HG03469 (cell line): ENCODE measurements around the gene SLC48A1.

Experiments
- ATAC-seq: cut with Tn5 transposase; IDR thresholded peaks from one replicate; pipeline ENCODE4 v1.9.1; 2021; ENCODE audit warnings: mild to moderate bottlenecking, moderate library complexity, moderate number of reproducible peaks; ENCODE audit not compliant: unreplicated experiment

Gene SLC48A1

GRCh38 chr12:47776471-47777143 lies 3.6 kb downstream of the SLC48A1 start:
- no peak for ATAC-seq

DNA sequence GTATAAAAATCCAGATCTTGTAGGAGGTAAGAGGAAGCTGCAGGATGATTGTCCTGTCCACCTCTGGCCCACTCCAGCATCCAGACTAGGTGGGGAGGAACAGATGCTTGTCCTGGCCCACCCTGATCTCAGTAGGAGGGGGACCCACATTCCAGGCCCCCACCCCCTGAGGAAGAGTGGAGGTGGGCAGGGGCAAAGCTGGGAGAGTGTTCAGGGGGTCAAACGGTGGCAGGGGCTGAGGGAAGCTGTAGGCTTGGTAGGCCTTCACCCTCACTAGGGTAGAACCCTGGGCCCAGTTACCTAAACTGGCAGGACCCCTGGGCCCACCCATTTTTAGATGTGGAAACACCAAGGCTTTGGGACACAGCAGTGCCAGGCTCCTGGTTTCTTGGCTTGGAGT lies 4.1 kb downstream of the SLC48A1 start:
- ATAC-seq, result no peak

GRCh38 chr12:47777741-47778558 lies 4.9 kb downstream of the SLC48A1 start:
- ATAC-seq, result no peak

DNA sequence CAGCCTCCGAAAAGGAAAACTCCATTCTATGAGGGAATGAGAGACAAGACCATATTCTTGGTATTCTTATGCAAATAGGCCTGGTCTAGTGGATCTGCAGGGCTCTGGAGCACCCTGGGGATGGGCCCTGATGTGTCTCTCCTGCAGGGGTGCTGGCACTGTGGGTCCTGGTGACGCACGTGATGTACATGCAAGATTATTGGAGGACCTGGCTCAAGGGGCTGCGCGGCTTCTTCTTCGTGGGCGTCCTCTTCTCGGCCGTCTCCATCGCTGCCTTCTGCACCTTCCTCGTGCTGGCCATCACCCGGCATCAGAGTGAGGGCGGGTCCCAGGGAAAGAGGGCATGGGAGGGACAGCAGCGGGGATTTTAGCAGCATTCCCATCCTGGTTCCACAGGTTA lies 5.8 kb downstream of the SLC48A1 start:
- ATAC-seq, result no peak

DNA sequence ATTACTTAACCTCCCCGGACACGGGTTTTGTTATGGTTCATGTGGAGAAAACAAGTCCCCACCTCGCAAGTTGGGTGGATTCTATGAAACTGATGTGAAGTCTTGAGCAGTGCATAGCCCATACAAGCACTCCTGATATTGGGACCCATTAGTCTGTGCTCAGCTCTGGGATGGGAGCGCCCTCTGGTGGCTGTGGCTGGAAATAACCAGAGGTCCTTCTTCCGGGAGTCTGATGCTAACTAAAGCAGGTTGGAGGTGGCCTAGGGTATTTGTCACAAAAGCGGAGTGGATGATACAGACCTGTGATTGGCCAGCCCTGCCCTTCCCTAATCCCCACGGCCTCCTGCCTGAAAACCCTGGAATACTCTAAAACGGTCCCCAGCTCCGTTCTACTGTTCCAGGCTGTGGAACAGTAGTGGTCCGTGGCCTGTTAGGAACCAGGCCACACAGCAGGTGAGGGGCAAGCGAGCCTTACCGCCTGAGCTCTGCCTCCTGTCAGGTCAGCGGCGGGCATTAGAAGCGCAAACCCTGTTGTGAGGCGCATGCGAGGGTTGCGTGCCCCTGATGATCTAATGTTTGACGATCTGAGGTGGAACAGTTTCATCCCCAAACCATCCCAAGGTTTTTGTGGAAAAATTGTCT lies 6.4 kb downstream of the SLC48A1 start:
- peak; percentile 49 for ATAC-seq

DNA sequence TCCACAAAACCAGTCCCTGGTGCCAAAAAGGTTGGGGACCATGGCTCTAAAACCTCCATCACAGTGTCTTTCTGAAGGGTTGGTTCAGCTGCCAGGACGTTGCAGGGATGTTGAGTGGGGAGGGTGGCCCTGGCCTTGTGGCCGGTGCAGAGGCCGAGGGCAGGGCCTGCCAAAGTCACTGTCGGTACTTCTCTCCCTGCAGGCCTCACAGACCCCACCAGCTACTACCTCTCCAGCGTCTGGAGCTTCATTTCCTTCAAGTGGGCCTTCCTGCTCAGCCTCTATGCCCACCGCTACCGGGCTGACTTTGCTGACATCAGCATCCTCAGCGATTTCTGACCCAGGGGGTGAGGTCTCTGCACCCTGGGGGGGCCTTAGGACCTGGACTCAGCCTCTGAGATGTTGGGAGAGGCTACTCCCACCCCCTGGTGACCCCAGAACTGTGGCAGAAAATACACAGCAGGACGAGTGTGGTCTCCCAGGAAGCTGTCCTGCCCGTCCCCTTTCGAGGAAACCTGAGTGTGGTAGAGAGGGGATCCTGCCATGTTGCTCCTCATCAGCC lies 7.0 kb downstream of the SLC48A1 start:
- ATAC-seq, result no peak

- no peak for ATAC-seq
These were observed 8.7 kb downstream of the SLC48A1 start for GRCh38 chr12:47781479-47782371.

DNA sequence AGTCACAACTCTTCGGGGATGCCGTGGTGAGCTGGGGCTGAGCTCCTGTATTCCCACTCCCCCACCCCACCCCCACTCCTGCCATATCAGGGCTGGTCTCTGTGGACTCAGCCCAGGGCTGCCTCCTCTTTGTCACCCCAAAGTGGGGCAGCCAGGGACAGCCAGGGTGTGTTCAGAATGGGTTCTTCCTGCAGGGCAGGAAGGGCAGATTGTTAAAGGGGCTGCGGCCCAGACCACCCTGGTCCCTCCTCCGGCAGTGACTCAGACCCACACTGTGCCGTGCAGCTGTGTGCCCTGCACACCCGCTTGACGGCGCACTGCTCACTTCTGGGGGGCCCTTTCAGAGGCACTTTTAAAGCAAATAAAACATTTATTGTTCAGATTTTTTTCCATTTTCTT lies 9.3 kb downstream of the SLC48A1 start:
- ATAC-seq, result no peak

GRCh38 chr12:47783024-47783755 lies 10.2 kb downstream of the SLC48A1 start:
- no peak for ATAC-seq

GRCh38 chr12:47783821-47784819 lies 11.1 kb downstream of the SLC48A1 start:
- no peak for ATAC-seq

DNA sequence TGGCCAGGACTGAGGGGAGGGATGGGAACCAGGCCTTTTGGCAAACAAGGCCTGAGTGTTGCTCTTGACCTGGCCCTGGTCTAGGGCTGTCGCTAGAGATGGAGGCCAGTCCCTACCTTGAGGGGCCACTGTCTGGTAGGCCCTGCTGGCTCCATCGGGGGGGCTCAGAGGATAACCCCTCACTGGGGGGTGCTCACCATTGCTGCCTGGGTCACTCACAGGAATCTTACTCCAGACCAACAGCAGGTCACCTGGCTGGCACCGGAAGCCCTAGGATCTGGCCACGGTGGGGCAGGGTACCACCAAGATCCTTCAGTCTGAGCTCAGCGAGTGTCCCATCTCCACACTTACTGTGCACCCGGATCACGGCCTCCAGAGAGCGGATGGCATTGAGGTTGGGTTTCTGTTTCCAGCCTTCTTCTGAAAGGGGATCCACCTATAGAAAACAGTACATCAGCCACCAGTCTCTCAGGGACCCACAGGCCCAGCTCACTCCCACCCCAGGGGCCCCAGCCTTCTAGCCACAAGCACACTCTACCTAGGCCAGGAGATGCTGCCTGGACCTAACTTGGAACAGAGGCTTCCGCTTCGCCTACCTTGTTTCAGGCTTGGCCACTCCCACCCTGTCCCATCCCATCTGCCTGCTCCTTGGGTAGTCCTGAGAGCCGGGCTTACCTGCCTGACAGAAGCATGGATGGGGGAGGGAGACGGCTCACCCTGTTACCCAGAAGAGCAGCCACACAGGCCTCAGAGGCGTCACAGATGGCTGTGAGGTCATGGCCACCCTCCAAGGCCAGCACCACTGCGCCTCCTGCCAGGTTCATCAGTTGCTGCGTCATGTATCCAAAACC lies 12.2 kb downstream of the SLC48A1 start:
- no peak for ATAC-seq

DNA sequence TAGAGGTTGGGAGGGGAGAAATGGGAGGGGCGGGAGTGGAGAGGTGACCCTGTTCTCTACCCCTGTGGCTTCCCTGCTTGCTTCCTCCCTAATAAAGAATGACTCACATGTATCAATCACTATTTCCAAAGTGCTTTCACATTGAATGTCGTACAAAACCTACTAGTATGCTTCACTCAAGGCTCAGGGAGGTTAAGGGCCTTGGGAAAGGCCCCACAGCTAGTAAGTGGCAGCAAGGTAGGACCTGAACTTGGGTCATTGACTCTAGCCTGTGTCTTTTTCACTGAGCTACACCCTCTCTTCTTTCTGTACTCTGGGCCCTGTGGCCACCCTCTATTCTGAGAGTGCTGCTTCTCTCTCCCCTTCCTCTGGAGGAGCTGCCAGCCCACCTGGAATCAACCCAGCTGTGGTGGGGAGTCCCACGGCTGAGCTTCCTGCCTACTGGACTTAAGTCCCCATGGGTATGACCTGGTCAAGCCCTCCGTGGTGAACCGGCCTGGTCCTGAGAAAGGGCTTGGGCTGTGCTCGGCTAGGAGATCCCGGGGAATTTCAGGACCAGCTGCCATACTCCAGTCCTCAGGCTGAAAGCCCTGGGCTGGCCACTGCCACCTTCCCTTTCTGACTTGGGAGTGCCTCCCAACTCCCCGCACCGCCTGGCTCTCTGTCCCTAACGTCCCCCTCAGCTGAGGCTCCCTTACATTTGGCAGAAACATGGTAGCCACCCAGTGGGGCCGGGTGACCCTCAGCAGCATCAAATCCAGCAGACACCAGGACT lies 13.0 kb downstream of the SLC48A1 start:
- ATAC-seq, result no peak

- ATAC-seq, result no peak
These were observed 13.7 kb downstream of the SLC48A1 start for GRCh38 chr12:47786662-47787280.

- no peak for ATAC-seq
These were observed 14.7 kb downstream of the SLC48A1 start for GRCh38 chr12:47787596-47788319.

GRCh38 chr12:47789141-47789540 lies 16.1 kb downstream of the SLC48A1 start:
- no peak for ATAC-seq
